ENCODE results near the gene PRPS2.

Gene PRPS2

DNA sequence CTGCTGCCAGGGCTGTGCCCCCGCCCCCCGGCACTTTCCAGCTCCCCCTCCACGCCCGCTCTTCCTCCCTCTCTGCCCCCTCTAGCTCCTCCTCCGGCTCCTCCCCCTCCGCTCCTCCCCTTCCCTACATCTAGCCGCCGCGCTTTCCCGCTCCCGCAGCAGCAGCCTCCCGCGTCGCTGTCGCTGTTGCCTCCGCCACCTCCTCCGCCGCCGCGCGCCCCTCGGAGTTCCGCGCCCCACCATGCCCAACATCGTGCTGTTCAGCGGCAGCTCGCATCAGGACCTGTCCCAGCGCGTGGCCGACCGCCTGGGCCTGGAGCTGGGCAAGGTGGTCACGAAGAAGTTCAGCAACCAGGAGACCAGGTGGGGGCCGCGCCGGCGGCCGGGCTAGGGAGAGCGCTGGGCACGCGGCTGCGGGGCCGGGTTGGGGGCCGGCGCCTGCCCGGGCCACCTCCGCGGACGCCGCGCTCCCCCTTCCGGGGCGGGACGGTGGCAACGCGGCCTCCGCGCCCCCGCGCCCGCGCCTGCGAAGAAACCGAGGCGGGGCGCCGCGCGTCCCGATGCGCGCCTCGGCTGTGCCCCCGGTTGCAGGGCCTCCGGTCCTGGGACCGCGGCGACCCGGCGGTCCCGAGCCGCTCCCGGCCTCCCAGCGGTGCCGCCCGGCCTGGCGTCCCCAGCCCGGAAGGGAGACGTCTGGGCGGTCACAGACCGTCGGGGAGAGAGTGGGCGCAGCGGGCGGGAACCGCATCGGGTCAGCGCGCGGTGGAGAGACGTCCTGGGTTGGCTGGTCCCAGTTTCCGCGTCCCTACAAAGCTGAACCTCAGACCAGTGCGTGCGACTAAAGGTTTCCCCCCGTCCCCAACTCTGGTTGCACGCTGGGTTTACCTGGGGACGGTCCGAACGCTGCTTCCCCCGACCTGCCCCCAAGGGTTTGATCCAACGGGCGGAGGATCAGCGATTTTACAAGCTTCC lies at the start of gene PRPS2:
Gene PRPS2, plus strand, starts transcription at position 156 of the 972 bp plus-strand sequence. Its CDS starts 86 bp downstream, at position 242.
- peak; percentile 39 for DNase-seq

DNA sequence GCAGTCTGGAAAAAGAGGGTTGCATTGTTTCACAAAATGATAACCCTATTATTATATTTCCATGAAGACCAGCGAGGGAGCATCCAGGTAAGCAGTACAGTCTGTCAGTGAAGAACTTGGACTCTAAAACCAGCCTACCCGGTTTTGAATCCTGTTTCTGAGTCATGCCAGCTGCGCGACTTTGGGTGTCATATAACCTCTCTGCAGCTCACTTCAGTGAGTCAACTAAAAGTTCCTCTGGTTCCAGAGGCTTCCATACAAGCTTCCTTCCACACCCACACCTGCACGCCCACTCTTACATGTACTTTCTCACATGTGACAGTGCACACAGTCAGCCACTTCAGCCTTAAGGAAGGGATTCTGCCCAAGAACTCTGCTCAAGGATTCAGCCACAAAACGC lies 49.8 kb upstream of the PRPS2 start:
- no peak for DNase-seq

DNA sequence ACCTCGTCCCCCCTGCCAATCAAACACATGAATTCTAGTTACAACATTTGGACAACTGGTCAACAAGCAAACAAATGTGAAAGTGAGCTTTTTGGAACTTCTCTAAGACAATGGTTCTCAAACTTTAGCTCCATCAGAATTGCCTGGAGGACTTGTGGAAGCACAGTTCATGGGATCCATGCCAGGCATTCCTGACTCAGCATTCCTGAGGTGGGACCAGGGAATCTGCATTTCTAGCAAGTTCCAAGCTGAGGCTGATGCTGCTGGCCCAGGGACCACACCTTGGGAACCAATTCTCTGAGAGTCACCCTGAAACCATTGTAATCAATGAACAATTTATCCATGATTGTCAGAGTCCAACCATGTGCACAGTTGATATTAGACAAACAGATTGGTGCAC lies 43.8 kb upstream of the PRPS2 start:
- DNase-seq, result no peak

GRCh38 chrX:12751887-12752286 lies 39.3 kb upstream of the PRPS2 start:
- no peak for DNase-seq

DNA sequence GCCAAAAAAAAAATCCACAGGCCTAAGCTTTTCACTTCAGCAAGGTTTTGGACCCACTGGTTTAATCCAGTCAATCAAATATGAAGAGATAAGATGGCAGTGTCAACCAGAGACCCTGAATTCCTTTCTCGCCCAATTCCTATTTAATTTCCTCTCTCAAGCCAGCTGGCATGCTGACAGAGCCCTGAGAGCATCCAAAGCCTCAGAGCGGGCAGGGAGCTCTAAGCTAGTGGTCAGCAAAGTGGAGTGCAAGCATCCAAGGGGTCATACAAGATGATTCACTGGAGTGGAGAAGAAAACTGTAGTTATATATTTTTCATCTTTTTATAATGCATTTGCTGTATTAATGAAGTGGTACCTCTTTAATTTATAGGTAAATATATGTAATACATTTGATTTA lies 37.8 kb upstream of the PRPS2 start:
- DNase-seq, result no peak

DNA sequence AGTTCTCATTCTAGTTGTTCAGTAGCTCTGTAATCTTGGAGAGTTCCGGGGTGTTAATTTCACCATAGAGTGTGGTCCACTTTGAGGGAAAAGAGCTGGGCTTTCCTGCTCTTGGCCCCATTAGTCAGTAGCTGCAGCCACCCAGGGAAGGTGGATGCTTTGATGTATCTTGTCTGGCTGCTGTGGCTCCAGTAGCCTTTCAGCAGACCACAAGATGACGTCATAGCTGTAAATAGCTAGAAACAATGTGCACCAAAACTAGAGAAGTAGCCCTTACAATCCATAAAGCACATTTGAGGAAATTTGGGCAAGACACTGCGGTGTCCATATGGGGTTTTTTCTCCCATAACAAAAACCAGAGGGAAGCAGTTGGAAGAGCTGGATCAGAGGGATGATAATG lies 32.9 kb upstream of the PRPS2 start:
- DNase-seq, result no peak

DNA sequence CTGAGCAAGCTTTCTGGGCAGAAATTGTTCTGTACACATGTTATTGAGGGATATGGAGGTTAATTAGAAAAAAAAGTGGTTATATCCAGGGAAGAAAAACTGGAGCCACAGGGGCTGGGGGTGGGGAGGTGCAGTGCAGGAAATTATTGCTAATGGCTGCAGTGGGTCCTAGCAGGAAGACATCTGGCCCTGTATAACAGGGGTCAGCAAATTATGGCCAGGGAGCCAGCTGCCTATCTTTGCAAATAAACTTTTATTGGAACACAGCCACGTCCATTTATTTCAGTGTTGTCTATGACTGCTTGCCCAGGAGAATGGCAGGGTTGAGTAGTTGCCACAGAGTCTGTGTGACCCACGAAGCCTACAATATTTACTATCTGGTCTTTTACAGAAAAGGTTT lies 23.4 kb upstream of the PRPS2 start:
- DNase-seq, result peak; percentile 30

DNA sequence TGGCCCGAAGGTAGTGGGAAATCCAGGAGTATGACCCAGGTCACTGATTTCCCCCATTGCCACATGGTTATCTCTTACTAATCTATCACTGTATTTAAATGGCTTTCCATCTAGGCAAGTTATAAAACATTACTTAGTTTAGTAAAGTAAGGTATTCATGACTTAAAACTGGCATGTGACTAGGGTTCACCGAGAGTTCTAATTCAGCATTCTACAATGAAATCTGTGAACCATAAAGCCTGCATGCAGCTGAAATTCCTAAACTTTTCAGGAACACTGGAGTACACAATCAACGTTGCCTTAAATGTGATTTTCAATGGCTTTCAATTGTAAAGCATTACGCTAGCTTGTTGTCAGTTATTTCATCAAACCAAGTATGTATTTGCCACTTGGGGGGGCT lies 22.7 kb upstream of the PRPS2 start:
- no peak for DNase-seq

- DNase-seq, result peak; percentile 34
These were observed 20.8 kb upstream of the PRPS2 start for GRCh38 chrX:12770440-12770839.

DNA sequence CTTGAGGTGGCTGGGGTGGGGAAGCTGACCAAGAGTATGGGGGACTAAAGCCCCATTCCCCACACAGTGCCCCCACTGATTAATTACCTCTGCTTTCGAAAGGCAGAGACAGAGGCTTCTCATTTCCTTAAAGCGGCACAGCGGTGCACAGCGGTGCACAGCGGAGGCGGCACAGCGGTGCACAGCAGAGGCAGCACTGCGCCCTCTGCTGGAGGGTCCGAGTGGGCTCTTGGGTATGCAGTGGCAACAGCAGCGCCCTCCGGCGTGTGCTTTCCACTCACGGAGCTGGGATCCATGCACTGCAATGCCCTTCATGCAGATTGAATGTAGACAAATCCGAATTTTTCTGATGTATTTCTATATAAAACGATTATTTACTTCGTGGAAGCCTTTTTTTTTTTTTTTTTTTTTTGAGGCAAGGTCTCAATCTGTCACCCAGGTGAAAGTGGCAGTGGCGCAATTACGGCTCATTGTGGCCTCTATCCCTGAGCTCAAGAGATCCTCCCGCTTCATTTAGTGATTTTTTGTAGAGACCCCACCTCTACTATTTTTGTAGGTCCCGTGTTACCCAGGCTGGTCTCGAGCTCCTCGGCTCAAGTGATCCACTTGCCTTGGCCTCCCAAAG lies 19.7 kb upstream of the PRPS2 start:
- no peak for DNase-seq

DNA sequence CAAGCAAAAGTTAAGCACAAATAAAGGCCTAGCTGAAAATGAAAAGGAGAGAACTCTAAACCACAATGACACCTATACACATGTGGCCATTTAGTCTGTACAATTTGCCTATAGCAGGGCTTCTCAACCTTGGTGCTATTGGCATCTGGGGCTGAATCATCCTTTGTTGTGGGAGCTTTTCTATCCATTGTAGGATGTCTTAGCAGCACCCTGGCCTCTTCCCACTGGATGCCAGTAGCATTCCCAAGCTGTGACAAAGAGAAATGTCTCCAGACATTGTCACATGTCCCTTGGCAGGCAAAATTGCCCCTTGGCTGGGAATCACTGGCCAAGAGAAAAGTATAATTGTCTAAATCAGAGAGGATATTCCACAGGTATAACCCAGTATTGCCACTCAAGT lies 13.5 kb upstream of the PRPS2 start:
- DNase-seq, result no peak

DNA sequence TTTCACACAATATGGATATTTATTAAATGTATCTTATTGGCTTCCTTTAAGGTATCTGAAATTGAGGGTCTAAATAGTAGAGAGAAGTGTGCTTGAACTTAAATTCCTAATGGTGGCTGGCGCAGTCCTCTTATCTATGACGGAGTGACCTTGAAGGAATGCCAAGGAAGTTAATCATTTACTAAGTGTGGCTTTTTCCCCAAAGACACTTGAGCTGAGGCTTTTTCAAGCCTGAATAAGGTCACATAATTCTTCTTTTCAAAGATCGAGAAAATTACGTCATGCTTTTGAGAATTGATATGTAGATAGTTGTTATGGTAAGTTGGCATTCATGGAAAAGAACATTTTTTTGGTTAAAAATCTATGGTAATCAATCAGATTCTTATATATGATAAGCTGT lies 11.7 kb upstream of the PRPS2 start:
- no peak for DNase-seq

DNA sequence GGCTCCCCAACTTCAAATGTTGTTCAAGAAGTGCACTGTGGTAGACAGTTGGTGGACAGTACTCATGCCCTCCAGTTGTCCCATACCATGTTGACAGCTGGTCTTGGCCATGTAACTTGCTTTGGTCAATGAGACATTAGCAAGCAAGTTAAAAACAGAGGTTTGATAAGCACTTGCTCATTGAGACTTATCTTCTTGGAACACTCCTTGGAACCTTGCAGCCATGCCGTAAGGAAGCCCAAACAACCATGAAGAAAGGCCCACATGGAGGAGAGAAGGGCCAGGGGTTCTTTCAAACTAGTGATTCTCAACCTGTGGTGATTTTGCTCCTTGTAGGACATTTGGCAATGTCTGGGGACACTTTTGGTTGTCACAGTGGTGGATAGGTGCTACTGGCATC lies 2.6 kb upstream of the PRPS2 start:
- DNase-seq, result no peak

GRCh38 chrX:12789976-12790375 lies 1.2 kb upstream of the PRPS2 start:
- DNase-seq, result no peak

- no peak for DNase-seq
These were observed 341 bp upstream of the PRPS2 start for GRCh38 chrX:12790885-12791256.

DNA sequence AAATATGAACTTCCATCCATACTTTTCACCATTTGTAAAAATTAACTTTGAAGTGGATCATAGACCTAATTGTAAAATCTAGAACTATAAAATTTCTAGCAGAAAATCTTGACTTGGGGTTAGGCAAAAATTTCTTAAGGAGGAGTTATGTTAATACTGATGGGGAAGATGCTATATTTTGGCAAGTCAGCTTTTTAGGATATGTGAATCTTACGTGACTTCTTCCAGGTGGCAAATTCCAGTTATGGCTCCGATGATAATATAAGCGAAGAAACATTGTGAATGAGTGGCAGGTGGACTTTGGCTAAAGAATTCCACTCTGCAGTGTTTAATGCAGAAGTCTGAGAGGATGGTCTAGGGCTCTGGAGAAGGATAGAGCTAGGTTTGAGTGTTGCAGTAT lies 1.5 kb downstream of the PRPS2 start:
- no peak for DNase-seq

DNA sequence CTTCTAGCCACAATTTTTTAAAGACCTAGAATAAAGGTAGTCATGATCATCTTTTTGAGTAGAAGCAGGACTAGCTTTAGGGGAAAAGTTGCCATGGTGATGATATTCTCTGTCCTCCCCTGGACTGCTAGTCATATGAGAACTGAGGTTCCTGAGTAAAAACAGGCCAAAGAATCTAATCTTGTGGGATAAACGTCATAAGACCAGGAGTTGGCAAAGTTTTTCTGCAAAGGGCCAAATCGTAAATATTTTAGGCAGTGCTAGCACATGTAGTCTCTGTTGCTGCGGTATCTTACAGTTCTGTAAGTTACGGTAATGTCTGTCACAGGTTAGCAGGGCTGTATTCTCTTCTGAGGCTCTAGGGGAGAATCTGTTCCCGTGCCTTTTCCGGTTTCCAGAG lies 3.4 kb downstream of the PRPS2 start:
- DNase-seq, result no peak

DNA sequence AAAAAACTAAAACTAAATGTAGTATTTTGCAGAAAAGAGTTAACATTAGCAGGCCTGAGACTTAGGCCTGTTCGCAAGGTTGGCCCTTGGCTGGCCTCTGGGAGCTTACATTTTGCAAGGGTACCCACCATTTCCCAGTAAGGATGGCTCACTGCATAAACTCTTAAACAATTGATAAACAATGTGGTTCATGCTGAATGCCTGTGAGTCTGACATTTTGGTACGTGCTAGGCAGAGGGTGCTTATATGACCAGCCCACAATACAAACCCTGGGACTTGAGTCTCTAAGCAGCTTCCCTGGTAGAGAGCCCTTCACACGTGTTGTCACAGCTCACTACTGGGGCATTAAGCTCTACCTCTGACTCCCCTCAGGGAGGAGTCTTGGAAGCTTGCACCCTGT lies 7.4 kb downstream of the PRPS2 start:
- no peak for DNase-seq

GRCh38 chrX:12799118-12799517 lies 7.9 kb downstream of the PRPS2 start:
- no peak for DNase-seq

- no peak for DNase-seq
These were observed 11.5 kb downstream of the PRPS2 start for GRCh38 chrX:12802741-12803140.

- no peak for DNase-seq
These were observed 13.4 kb downstream of the PRPS2 start for GRCh38 chrX:12804655-12805054.

GRCh38 chrX:12805333-12805732 lies 14.1 kb downstream of the PRPS2 start:
- no peak for DNase-seq

- no peak for DNase-seq
These were observed 20.4 kb downstream of the PRPS2 start for GRCh38 chrX:12811658-12812057.

DNA sequence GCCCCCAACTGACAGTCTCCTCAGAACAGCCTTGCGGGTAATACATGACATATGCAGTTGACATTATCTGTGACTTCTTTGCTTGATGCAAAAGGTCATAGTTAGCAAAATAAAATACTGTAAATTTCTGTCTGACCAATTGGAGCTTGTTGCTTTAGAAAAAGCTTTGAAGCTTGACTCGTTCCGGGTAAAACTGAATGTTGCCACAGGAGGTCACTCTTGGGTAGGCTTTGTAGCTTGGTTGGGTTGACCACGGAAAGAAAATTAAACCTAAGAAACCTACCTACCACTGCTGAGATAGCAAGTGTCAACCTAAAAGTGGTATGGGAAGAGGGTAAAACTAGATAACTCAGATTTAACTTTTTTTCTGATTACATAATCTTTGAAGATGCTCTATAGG lies 23.2 kb downstream of the PRPS2 start:
- DNase-seq, result peak; percentile 35

DNA sequence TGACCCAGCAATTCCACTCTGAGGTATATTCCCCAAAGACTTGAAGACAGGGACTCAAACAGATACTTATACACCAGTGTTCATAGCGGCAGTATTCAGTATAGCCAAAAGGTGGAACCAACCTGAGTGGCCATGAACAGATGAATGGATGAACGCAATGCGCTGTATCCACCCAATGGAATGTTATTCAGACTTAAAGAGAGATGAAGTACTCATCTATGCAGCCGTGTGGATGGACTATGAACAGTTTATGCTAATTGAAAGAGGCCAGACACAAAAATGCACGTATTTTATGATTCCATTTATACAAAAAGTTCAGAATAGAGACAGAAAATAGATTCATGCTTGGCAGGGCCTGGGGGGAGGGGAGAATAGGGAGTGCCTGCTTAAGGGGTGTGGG lies 26.3 kb downstream of the PRPS2 start:
- no peak for DNase-seq

Measured in NCI-H2227 treated with DMSO at 0.1 percent for 48 hours (cell line).